GM23338 (cell line): ENCODE data around the gene POLR1A. TPM values are rescaled to one million over a fixed set of nuclear protein-coding genes. Genes with fewer than 3 reads are reported as not detected.

ENCODE experiments used
- ATAC-seq: fragments of 200-7000 bp; cut with Tn5 transposase; 3 replicates; pipeline ENCODE4 v1.9.1; 2020
- DNase-seq: peaks from one replicate; pipeline ENCODE4 v3.0.0-alpha.2; 2015; ENCODE audit warnings: low spot score
- H2AFZ ChIP-seq: fragments of 200-600 bp; sonication (generic); 2 replicates; pipeline ENCODE4 v1.8.0; 2016; ENCODE audit warnings: antibody characterized with exemption, mild to moderate bottlenecking, moderate library complexity
- H3F3A ChIP-seq: fragments of 200-600 bp; sonication (generic); replicated peaks from 2 replicates; pipeline ENCODE4 v1.8.0; 2017; ENCODE audit warnings: antibody characterized with exemption, mixed run types, low read depth
- H3K27ac ChIP-seq: fragments of 200-600 bp; sonication (generic); 2 replicates; pipeline ENCODE4 v1.6.1; 2016; ENCODE audit warnings: low read depth
- H3K27me3 ChIP-seq: fragments of 200-600 bp; sonication (generic); 2 replicates; pipeline ENCODE4 v1.8.0; 2016; ENCODE audit warnings: mild to moderate bottlenecking, mixed run types, moderate library complexity; ENCODE audit not compliant: insufficient read depth
- H3K36me3 ChIP-seq: fragments of 200-600 bp; sonication (generic); 2 replicates; pipeline ENCODE4 v1.8.0; 2016; ENCODE audit warnings: mild to moderate bottlenecking; ENCODE audit not compliant: insufficient read depth
- H3K4me1 ChIP-seq: fragments of 200-600 bp; sonication (generic); 2 replicates; pipeline ENCODE4 v1.8.0; 2016; ENCODE audit warnings: mild to moderate bottlenecking, moderate library complexity; ENCODE audit not compliant: insufficient read depth
- H3K4me2 ChIP-seq: fragments of 200-600 bp; sonication (generic); 2 replicates; pipeline ENCODE4 v1.7.1; 2017; ENCODE audit warnings: mixed run types
- H3K4me3 ChIP-seq: fragments of 200-600 bp; sonication (generic); 2 replicates; pipeline ENCODE4 v1.6.1; 2016; ENCODE audit warnings: mixed run types
- H3K79me2 ChIP-seq: fragments of 200-600 bp; sonication (generic); replicated peaks from 2 replicates; pipeline ENCODE4 v1.8.0; 2017; ENCODE audit warnings: mild to moderate bottlenecking; ENCODE audit not compliant: insufficient read depth
- H3K9me2 ChIP-seq: fragments of 200-600 bp; sonication (generic); 2 replicates; pipeline ENCODE4 v1.8.0; 2017; ENCODE audit not compliant: insufficient read depth
- H4K20me1 ChIP-seq: fragments of 200-600 bp; sonication (generic); replicated peaks from 2 replicates; pipeline ENCODE4 v1.8.0; 2017; ENCODE audit warnings: mild to moderate bottlenecking; ENCODE audit not compliant: insufficient read depth
- H3K27ac Mint-ChIP-seq: 2 replicates; pipeline ENCODE4 v1.8.0; 2020; ENCODE audit warnings: inconsistent platforms, mild to moderate bottlenecking, moderate library complexity, mixed read lengths
- H3K27me3 Mint-ChIP-seq: 3 replicates; pipeline ENCODE4 v1.8.0; 2022; ENCODE audit warnings: low read depth, mild to moderate bottlenecking, moderate library complexity, mixed read lengths, inconsistent platforms; ENCODE audit not compliant: insufficient read depth, poor library complexity
- H3K36me3 Mint-ChIP-seq: 3 replicates; pipeline ENCODE4 v1.8.0; 2021; ENCODE audit warnings: low read depth, mild to moderate bottlenecking, inconsistent platforms, moderate library complexity, mixed read lengths
- H3K4me1 Mint-ChIP-seq: 3 replicates; pipeline ENCODE4 v1.8.0; 2020; ENCODE audit warnings: mild to moderate bottlenecking, inconsistent platforms, mixed read lengths
- H3K4me3 Mint-ChIP-seq: 3 replicates; pipeline ENCODE4 v1.8.0; 2021; ENCODE audit warnings: moderate library complexity, mild to moderate bottlenecking, inconsistent platforms, mixed read lengths
- H3K9me3 Mint-ChIP-seq: 3 replicates; pipeline ENCODE4 v1.8.0; 2020; ENCODE audit warnings: moderate library complexity, mild to moderate bottlenecking, inconsistent platforms, mixed read lengths
- CREB1 ChIP-seq: fragments of 250-450 bp; sonication (Bioruptor Pico); IDR thresholded peaks from 2 replicates; pipeline ENCODE4 v1.5.0; 2020; ENCODE audit warnings: low read depth, mild to moderate bottlenecking, moderate library complexity
- CTCF ChIP-seq, 2 experiments: fragments of 200-600 bp in 1 of 2; sonication (generic) in 1 of 2; conservative IDR thresholded peaks; 2 replicates each; pipeline versions ENCODE4 v1.5.1 to v1.6.1; 2016 to 2017; ENCODE audit warnings: antibody characterized with exemption in 2 of 2, low read depth in 2 of 2, mild to moderate bottlenecking in 2 of 2, moderate library complexity in 1 of 2
- ETS1 ChIP-seq: IDR thresholded peaks from 2 replicates; pipeline ENCODE4 v1.6.1; 2016; ENCODE audit warnings: antibody characterized with exemption
- EZH2 ChIP-seq: fragments of 200-600 bp; sonication (generic); IDR thresholded peaks from one replicate; pipeline ENCODE4 v1.8.0; 2017; ENCODE audit warnings: antibody characterized with exemption, mild to moderate bottlenecking, low read depth; ENCODE audit not compliant: unreplicated experiment
- EZH2phosphoT487 ChIP-seq: fragments of 200-600 bp; sonication (generic); IDR thresholded peaks from one replicate; pipeline ENCODE4 v1.8.1; 2018; ENCODE audit warnings: antibody characterized with exemption; ENCODE audit not compliant: unreplicated experiment
- JUNB ChIP-seq: IDR thresholded peaks from one replicate; pipeline ENCODE4 v1.6.1; 2016; ENCODE audit warnings: antibody characterized with exemption; ENCODE audit not compliant: unreplicated experiment
- NANOG ChIP-seq: IDR thresholded peaks from 2 replicates; pipeline ENCODE4 v1.6.1; 2016; ENCODE audit warnings: antibody characterized with exemption, borderline replicate concordance
- POLR2AphosphoS5 ChIP-seq: IDR thresholded peaks from 2 replicates; pipeline ENCODE4 v1.6.1; 2016; ENCODE audit warnings: antibody characterized with exemption, low read depth
- REST ChIP-seq: IDR thresholded peaks from one replicate; pipeline ENCODE4 v1.6.1; 2018; ENCODE audit warnings: antibody characterized with exemption; ENCODE audit not compliant: unreplicated experiment
- STAT1 ChIP-seq: IDR thresholded peaks from one replicate; pipeline ENCODE4 v1.6.1; 2016; ENCODE audit warnings: antibody characterized with exemption; ENCODE audit not compliant: unreplicated experiment
- ZNF114 ChIP-seq: fragments of 250-450 bp; sonication (Bioruptor Pico); IDR thresholded peaks from 2 replicates; pipeline ENCODE4 v1.5.0; 2020; ENCODE audit warnings: mild to moderate bottlenecking, moderate library complexity
- ZNF331 ChIP-seq: fragments of 250-450 bp; sonication (Bioruptor Pico); IDR thresholded peaks from 2 replicates; pipeline ENCODE4 v1.5.0; 2020; ENCODE audit warnings: low read depth, mild to moderate bottlenecking, moderate library complexity
- ZNF462 ChIP-seq: fragments of 250-450 bp; sonication (Bioruptor Pico); IDR thresholded peaks from 2 replicates; pipeline ENCODE4 v1.5.0; 2020; ENCODE audit warnings: mild to moderate bottlenecking, moderate library complexity
- polyA plus RNA-seq: library from polyadenylated mRNA; unstranded; fragments of >200 nt; fragmentation: Nextera tagmentation; extraction: Ambion mirVana; gene quantifications from 2 replicates; pipeline ENCODE4 v1.2.1, GENCODE V29; 2016
- total RNA-seq: library from RNA; depleted of rRNA; stranded (reverse); fragments of >200 nt; shearing (Covaris generic); gene quantifications from 2 replicates; pipeline ENCODE4 v1.2.3, GENCODE V29; 2014

POLR1A gene
- total and polyA plus RNA-seq, 2 experiments from 2014 or later, result 13.8 to 43.2 TPM

GRCh38 chr2:85994897-85995647, 110.6 kb downstream of the POLR1A start:
- Histone ChIP-seq H3K79me2 (no peaks in the 10 kb centered on the region), H3K4me1 (peaks cover 8% of the 10 kb centered on the region; the same call in 1 of the 2 replicates), H3F3A (no peaks in the 10 kb centered on the region), H3K36me3 (no peaks in the 10 kb centered on the region), H2AFZ (no peak overlapping the region), H3K27ac (no peak overlapping the region), H3K4me2 (no peak overlapping the region), H4K20me1 (no peaks in the 10 kb centered on the region), H3K27me3 (no peaks in the 10 kb centered on the region), H3K4me3 (no peak overlapping the region), H3K9me2 (no peaks in the 10 kb centered on the region)
- Mint-ChIP-seq H3K36me3 (no peaks in the 10 kb centered on the region), H3K27ac (no peak overlapping the region), H3K4me1 (peaks cover 8% of the 10 kb centered on the region), H3K9me3 (peaks cover under 1% of the 10 kb centered on the region; the same call in 2 of the 3 replicates), H3K4me3 (no peak overlapping the region), H3K27me3 (peaks cover under 1% of the 10 kb centered on the region)
- no peak for TF ChIP-seq REST
- TF ChIP-seq ETS1, result no peak
- TF ChIP-seq NANOG, result no peak
- no peak for TF ChIP-seq EZH2
- no peak for TF ChIP-seq JUNB
- no peak for TF ChIP-seq STAT1
- no peak for TF ChIP-seq ZNF331
- no peak for TF ChIP-seq EZH2phosphoT487
- TF ChIP-seq ZNF462 (CRISPR knock-in tag), result no peak
- TF ChIP-seq CTCF (conservative IDR thresholded peaks at IDR 0.05; ENCODE audit: low read depth in 2 of 2), result no peak
- no peak for TF ChIP-seq POLR2AphosphoS5
- TF ChIP-seq ZNF114 (CRISPR knock-in tag), result no peak
- TF ChIP-seq CREB1 (CRISPR knock-in tag), result no peak
- ATAC-seq, result no peak
- no peak for DNase-seq
